BE2C (cell line): ENCODE data around the gene MC3R.

Experiments
- DNase-seq: peaks from one replicate; pipeline ENCODE4 v3.0.0-alpha.2; 2020
- H3K27me3 ChIP-seq: fragments of 250-450 bp; sonication (Bioruptor Pico); 2 replicates; pipeline ENCODE4 v1.5.1; 2020; ENCODE audit warnings: mild to moderate bottlenecking
- H3K36me3 ChIP-seq: fragments of 250-450 bp; sonication (Bioruptor Pico); 2 replicates; pipeline ENCODE4 v1.5.1; 2020; ENCODE audit warnings: mild to moderate bottlenecking
- H3K4me1 ChIP-seq: fragments of 250-450 bp; sonication (Bioruptor Pico); 2 replicates; pipeline ENCODE4 v1.5.1; 2020
- H3K4me3 ChIP-seq: 2 replicates; pipeline ENCODE4 v1.5.1; 2011; ENCODE audit warnings: low read depth, low read length
- H3K9me3 ChIP-seq: fragments of 250-450 bp; sonication (Bioruptor Pico); 2 replicates; pipeline ENCODE4 v1.5.1; 2020
- CTCF ChIP-seq: IDR thresholded peaks from 2 replicates; pipeline ENCODE4 v1.5.1; 2012; ENCODE audit warnings: mild to moderate bottlenecking, low read depth, low read length

The MC3R gene

DNA sequence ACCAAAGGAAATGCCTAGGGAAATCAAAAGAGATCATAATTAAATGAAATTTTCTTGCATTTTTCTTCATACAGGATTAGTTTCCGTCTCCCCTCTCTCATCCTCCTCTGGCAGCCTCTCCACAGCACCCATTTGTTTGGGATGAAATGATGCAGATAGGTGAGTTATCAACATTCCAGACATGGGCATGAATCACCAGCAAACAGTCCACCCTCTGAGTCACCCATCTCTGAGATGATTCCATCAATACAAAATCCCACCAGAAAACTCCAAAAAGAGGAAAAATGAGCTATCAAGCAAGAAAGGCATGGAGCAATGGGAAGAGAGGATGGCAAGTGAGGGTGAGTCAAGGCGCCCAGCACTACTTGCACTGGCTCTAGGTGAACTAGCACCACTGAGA, 11.4 kb downstream of the MC3R start:
- H3K36me3 ChIP-seq = no peaks in the 10 kb centered on the region
- no peak for TF ChIP-seq CTCF
- no peaks in the 10 kb centered on the region for H3K9me3 ChIP-seq
- DNase-seq = no peak
- no peaks in the 10 kb centered on the region for H3K4me1 ChIP-seq
- no peak overlapping the region for H3K4me3 ChIP-seq
- H3K27me3 ChIP-seq = no peaks in the 10 kb centered on the region

DNA sequence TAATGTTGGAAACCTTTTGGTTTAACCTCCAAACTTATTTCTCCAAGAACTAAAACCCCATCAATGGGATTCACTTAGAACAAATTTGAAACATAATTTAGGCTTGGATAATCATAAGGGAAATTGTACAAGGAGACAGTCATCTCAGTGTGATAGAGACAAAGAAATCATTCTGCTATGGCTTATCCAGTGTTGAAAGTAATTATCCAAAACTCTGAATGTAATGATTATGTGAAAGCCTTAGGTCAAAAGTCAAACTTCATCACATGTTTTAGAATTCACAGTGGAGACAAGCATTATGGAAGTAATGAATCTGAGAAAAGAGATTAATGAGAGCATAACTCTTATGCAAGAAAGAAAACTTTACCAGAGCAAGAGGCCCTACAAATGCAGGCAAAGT, 20.0 kb downstream of the MC3R start:
- Histone ChIP-seq H3K27me3 (peaks cover 6% of the 10 kb centered on the region; the same call in 1 of the 2 replicates), H3K36me3 (no peaks in the 10 kb centered on the region), H3K4me3 (no peak overlapping the region), H3K9me3 (no peaks in the 10 kb centered on the region), H3K4me1 (no peaks in the 10 kb centered on the region)
- no peak for DNase-seq
- TF ChIP-seq CTCF = no peak

- Histone ChIP-seq H3K4me1 (no peaks in the 10 kb centered on the region), H3K9me3 (no peaks in the 10 kb centered on the region)
Measured at GRCh38 chr20:56271974-56272373, 23.4 kb downstream of the MC3R start.

DNA sequence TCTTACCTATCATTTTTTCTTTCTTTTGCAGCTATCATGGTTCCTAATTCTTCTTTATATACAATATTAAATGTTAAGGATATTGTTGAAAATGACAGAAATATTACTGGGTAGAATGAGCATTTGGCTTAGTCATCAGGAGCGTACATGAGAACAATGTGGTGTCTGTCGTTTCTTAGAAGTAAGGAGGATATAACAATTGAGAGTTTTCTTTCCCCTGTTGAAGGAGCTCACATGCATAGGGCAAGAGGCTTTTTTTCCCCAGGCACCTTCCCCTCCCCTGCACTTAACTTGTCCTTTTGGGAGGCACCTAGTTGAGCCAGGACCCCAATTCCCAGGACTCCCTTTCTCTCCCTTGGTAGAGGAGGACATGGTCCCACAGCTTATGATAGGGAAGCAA, 25.0 kb downstream of the MC3R start:
- TF ChIP-seq CTCF = no peak
- no peak for DNase-seq
- H3K4me1 ChIP-seq = no peaks in the 10 kb centered on the region
- no peaks in the 10 kb centered on the region for H3K9me3 ChIP-seq
- no peaks in the 10 kb centered on the region for H3K27me3 ChIP-seq
- no peaks in the 10 kb centered on the region for H3K36me3 ChIP-seq
- H3K4me3 ChIP-seq = no peak overlapping the region

More at GRCh38 chr20:56271974-56272373, 23.4 kb downstream of the MC3R start:
- DNase-seq = no peak
- Histone ChIP-seq H3K36me3 (no peaks in the 10 kb centered on the region), H3K4me3 (no peak overlapping the region), H3K27me3 (no peaks in the 10 kb centered on the region)
- no peak for TF ChIP-seq CTCF

DNA sequence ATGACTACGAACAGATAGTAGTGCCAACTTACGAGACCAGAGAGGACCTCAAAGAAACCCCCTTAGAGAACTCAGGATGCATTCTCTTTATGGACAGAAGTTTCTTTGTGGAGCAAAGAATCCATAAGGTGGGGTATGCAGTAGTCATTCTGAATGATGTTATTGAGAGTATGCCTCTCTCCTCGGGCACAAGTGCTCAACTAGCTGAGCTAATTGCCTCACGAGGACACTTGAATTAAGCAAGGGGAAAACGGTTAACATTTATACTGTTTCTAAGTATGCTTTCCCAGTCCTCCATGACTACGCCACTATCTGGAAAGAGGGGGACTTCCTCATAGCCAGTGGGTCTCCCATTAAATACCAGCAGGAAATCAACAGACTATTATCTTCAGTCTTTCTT, 25.6 kb downstream of the MC3R start:
- Histone ChIP-seq H3K27me3 (no peaks in the 10 kb centered on the region), H3K4me3 (no peak overlapping the region), H3K36me3 (no peaks in the 10 kb centered on the region), H3K9me3 (no peaks in the 10 kb centered on the region), H3K4me1 (no peaks in the 10 kb centered on the region)
- no peak for DNase-seq
- no peak for TF ChIP-seq CTCF

DNA sequence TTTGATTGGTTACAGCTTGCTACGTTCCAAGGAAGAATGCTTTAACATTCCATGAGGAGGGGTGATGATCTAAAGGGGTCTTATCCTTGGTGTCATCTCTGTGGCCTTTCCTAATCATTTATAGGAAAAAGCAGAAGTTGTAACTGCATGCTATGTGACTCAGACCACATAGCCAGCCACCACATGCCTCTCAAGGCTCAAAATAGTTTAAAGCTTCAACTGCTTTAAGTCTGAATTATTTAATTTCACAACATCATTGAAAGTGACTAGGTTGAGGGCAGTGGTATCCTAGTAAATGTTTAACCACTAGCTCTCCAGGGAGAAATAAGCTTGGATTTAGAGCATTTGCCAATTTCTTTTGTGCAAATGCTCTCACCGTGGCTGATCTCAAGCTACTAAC, 29.7 kb downstream of the MC3R start:
- H3K9me3 ChIP-seq = no peaks in the 10 kb centered on the region
- H3K36me3 ChIP-seq = no peaks in the 10 kb centered on the region
- no peak for DNase-seq
- no peak overlapping the region for H3K4me3 ChIP-seq
- no peaks in the 10 kb centered on the region for H3K4me1 ChIP-seq
- H3K27me3 ChIP-seq = no peaks in the 10 kb centered on the region
- TF ChIP-seq CTCF = no peak
